ENCODE results near the gene NADSYN1. TPM values are rescaled to one million over a fixed set of nuclear protein-coding genes. Genes with fewer than 3 reads are reported as not detected.

Gene NADSYN1
- total RNA-seq, 1 experiment from 2014 or later = 58.2 TPM

DNA sequence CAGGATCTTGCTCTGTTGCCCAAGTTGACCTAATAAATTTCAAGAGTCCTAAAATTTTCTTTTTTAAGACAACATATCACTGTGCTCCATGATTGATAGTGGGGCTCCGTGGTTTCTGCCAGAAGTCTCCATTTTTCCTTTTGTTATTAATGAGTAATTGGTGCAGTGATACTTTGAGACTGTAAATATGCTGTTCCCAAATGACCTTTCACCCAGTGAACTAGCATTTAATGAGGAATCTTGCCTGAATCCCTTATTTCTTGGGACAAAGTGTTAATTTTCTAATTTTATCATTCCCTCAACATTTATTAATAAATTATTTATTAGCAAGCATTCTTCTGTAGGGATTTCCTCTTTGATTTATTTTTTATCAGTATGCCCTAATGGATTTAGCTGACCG, 2.5 kb upstream of the NADSYN1 start:
- TF ChIP-seq RAD21 (IDR thresholded peaks at IDR 0.05; ENCODE audit: low read depth) = no peak
- no peak for TF ChIP-seq EGR1 (IDR thresholded peaks at IDR 0.05; ENCODE audit: low read depth)
- no peak for TF ChIP-seq ZNF274 (IDR thresholded peaks at IDR 0.05; ENCODE audit: low read depth, low read length)
- TF ChIP-seq SIN3A (IDR thresholded peaks at IDR 0.05; ENCODE audit: low read depth) = no peak
- TF ChIP-seq, protein P1, sequence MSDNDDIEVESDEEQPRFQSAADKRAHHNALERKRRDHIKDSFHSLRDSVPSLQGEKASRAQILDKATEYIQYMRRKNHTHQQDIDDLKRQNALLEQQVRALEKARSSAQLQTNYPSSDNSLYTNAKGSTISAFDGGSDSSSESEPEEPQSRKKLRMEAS (IDR thresholded peaks at IDR 0.05) = no peak
- no peak for TF ChIP-seq EZH2phosphoT487 (IDR thresholded peaks at IDR 0.05; ENCODE audit: borderline replicate concordance)
- TF ChIP-seq CEBPB (IDR thresholded peaks at IDR 0.05; ENCODE audit: low read depth) = no peak
- no peak for TF ChIP-seq EZH2 (IDR thresholded peaks at IDR 0.05)
- no peak for TF ChIP-seq CTCF (IDR thresholded peaks at IDR 0.05 in 2 of 3, conservative IDR thresholded peaks at IDR 0.05 in 1 of 3; ENCODE audit: borderline replicate concordance in 1 of 3, insufficient read depth in 1 of 3, low read depth in 2 of 3, low read length in 2 of 3)
- TF ChIP-seq ZFX (IDR thresholded peaks at IDR 0.05) = no peak
- no peak for TF ChIP-seq SRF (IDR thresholded peaks at IDR 0.05; ENCODE audit: low read depth)
- TF ChIP-seq ATF3 (IDR thresholded peaks at IDR 0.05) = no peak
- TF ChIP-seq POLR2A (IDR thresholded peaks at IDR 0.05; ENCODE audit: borderline replicate concordance, extremely low read depth, insufficient read depth, insufficient read length) = no peak
- no peak for TF ChIP-seq ZBTB33 (IDR thresholded peaks at IDR 0.05; ENCODE audit: extremely low read depth, insufficient replicate concordance, low read length)
- TF ChIP-seq JUND (IDR thresholded peaks at IDR 0.05) = no peak
- TF ChIP-seq YY1 (IDR thresholded peaks at IDR 0.05; ENCODE audit: extremely low read depth, insufficient replicate concordance, low read depth, low read length) = no peak
- no peak for TF ChIP-seq SP1 (IDR thresholded peaks at IDR 0.05; ENCODE audit: low read depth)
- no TSS peak for BruUV-seq (replicated peaks)
- H3K27me3 ChIP-seq (ENCODE audit: insufficient read depth, low read length) = no peaks in the 10 kb centered on the region
- no peak for ATAC-seq
- RAD21 ChIA-PET (ENCODE audit: low non-redundant PET in 1 of 2, low total read pairs in 2 of 2, uncharacterized antibody in 2 of 2, unreplicated experiment in 2 of 2) = no interaction called here
- H3K36me3 ChIP-seq (ENCODE audit: control insufficient read depth in 1 of 2, insufficient read depth in 2 of 2, low read length in 2 of 2) = peaks cover 16 to 29% of the 10 kb centered on the region in 2 experiments
- H3K9ac ChIP-seq (ENCODE audit: low read length) = no peak overlapping the region
- POLR2A ChIA-PET = no interaction called here
- peaks cover 50% of the 10 kb centered on the region for H3K79me2 ChIP-seq (ENCODE audit: insufficient read depth, low read length)
- H3K4me1 ChIP-seq (ENCODE audit: control insufficient read depth in 1 of 2, insufficient read depth in 2 of 2, low read length in 2 of 2) = peaks cover 10 to 28% of the 10 kb centered on the region in 2 experiments; a peak in 3 of 4 replicates
- CTCF ChIA-PET = no interaction called here
- no peak for DNase-seq (ENCODE audit: low read depth, low spot score)
- no peak overlapping the region for H3K27ac ChIP-seq (ENCODE audit: low read depth, low read length)
- H2AFZ ChIP-seq (ENCODE audit: low read depth, low read length, poor library complexity, severe bottlenecking) = no peak overlapping the region
- no peak overlapping the region for H3K4me2 ChIP-seq (ENCODE audit: low read length)
- H4K20me1 ChIP-seq (ENCODE audit: insufficient read depth) = peaks cover 3% of the 10 kb centered on the region; the same call in 1 of the 2 replicates
- peaks cover 0 to 4% of the 10 kb centered on the region in 2 experiments; a peak in 1 of 4 replicates for H3K9me3 ChIP-seq (ENCODE audit: control insufficient read depth in 1 of 2, insufficient read depth in 1 of 2, low read depth in 1 of 2, low read length in 2 of 2)
- intact Hi-C loops (cut with micrococcal nuclease) = no loop called here
- no peaks in the 10 kb centered on the region for H3K9me2 ChIP-seq (ENCODE audit: insufficient read depth)
- H3K4me3 ChIP-seq (replicated peaks in 1 of 2; ENCODE audit: low read depth in 1 of 2, low read length in 2 of 2) = no peak overlapping the region

Data from HCT116 (cell line).